ENCODE data around the gene ERC2. TPM values are rescaled to one million over a fixed set of nuclear protein-coding genes. Genes with fewer than 3 reads are reported as not detected.

Gene ERC2
- polyA plus RNA-seq, 3 donors, result not detected

DNA sequence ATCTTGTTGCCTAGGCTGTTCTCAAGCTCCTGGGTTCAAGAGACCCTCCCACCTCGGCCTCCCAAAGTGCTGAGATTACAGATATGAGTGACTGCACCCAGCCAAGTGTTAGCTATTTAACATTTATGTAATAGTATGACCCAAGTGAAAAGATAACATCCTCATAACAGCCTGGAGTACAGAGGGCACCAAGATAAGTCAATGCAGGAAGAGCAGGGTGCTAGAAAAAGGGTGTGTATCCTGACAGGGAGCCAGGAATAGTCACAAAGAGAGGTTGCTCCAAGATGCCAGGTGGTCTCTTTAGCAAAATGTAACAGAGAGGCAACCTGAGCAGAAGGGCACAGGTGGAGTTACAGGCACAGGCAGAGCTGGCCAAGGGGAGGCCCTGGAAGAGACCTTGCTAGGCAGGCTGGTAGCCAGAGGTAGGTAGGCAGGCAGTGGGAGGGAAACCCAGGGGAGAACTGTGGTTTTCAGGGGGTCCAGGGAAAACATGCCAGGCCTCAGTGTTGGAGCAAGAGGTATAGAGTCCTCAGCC is 277.4 kb downstream of the ERC2 start:
- H3K79me2 ChIP-seq (ENCODE audit: insufficient read depth, low read length), result no peaks in the 10 kb centered on the region
- H3K4me3 ChIP-seq (replicated peaks in 1 of 3; ENCODE audit: low read depth in 2 of 3, low read length in 3 of 3), result no peak overlapping the region
- H3K27me3 ChIP-seq (ENCODE audit: control insufficient read depth in 2 of 2, insufficient read depth in 2 of 2, low read length in 2 of 2), result no peaks in the 10 kb centered on the region
- H3K36me3 ChIP-seq (replicated peaks in 1 of 2; ENCODE audit: control insufficient read depth in 1 of 2, insufficient read depth in 2 of 2, low read length in 2 of 2), result no peaks in the 10 kb centered on the region
- no peaks in the 10 kb centered on the region for H3K4me1 ChIP-seq (ENCODE audit: control insufficient read depth in 1 of 2, insufficient read depth in 2 of 2, low read length in 2 of 2)
- no peaks in the 10 kb centered on the region for H3K9me3 ChIP-seq (replicated peaks in 1 of 2; ENCODE audit: control insufficient read depth in 1 of 2, insufficient read depth in 1 of 2, low read length in 2 of 2)
- H3K27ac Mint-ChIP-seq, result no peak overlapping the region
- DNase-seq, result no peak
- intact Hi-C loops (cut with micrococcal nuclease), result no loop called here
- no peak overlapping the region for H3K4me3 Mint-ChIP-seq
- peaks cover 0 to 2% (median 0%) of the 10 kb centered on the region in 7 donors for H3K9me3 Mint-ChIP-seq
- H3K9ac ChIP-seq (ENCODE audit: insufficient read depth, low read length, poor library complexity, severe bottlenecking), result no peak overlapping the region
- no peaks in the 10 kb centered on the region for H4K20me1 ChIP-seq (ENCODE audit: insufficient read depth, low read length)
- no peak for TF ChIP-seq CTCF (IDR thresholded peaks at IDR 0.05)
- H3K4me2 ChIP-seq (replicated peaks; ENCODE audit: extremely low read depth, low read length, poor library complexity, severe bottlenecking), result no peak overlapping the region
- no CpG with 5 or more reads among the region's 1 CpG for WGBS (ENCODE audit: insufficient coverage)
- no peak overlapping the region for H2AFZ ChIP-seq (ENCODE audit: insufficient read depth, low read depth, low read length, poor library complexity, severe bottlenecking)
- no peaks in the 10 kb centered on the region for H3K36me3 Mint-ChIP-seq
- H3K27me3 Mint-ChIP-seq (ENCODE audit: low read depth in 3 of 3), result peaks cover 3 to 9% (median 5%) of the 10 kb centered on the region in 3 donors
- H3K4me1 Mint-ChIP-seq, result no peaks in the 10 kb centered on the region
- H3K27ac ChIP-seq (ENCODE audit: low read depth in 1 of 2, low read length in 2 of 2), result no peak overlapping the region

DNA sequence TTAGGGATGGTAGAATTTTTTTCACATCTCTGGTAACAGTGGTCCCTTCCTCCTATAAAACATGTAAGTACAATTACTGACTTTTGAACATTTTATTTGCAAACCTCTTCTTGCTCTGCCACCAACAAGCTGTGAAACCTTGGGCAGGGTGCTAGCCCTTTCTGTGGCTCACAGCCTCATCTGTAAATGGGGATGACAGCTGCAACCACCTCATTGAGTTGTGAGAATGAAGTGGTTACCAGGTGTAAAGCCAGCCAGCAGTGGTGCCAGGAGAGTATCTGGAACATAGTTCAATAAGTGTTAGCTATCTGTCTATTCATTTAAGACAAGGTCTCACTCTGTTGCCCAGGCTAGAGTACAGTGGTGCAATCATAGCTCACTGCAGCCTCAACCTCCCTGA is 278.1 kb downstream of the ERC2 start:
- H3K27me3 Mint-ChIP-seq (ENCODE audit: low read depth in 3 of 3), result peaks cover 3 to 11% (median 5%) of the 10 kb centered on the region in 3 donors
- Histone ChIP-seq H3K27me3 (ENCODE audit: control insufficient read depth in 2 of 2, insufficient read depth in 2 of 2, low read length in 2 of 2) (no peaks in the 10 kb centered on the region), H3K4me2 (replicated peaks; ENCODE audit: extremely low read depth, low read length, poor library complexity, severe bottlenecking) (no peak overlapping the region), H4K20me1 (ENCODE audit: insufficient read depth, low read length) (no peaks in the 10 kb centered on the region), H3K27ac (ENCODE audit: low read depth in 1 of 2, low read length in 2 of 2) (no peak overlapping the region), H3K79me2 (ENCODE audit: insufficient read depth, low read length) (no peaks in the 10 kb centered on the region), H3K36me3 (replicated peaks in 1 of 2; ENCODE audit: control insufficient read depth in 1 of 2, insufficient read depth in 2 of 2, low read length in 2 of 2) (no peaks in the 10 kb centered on the region), H3K4me1 (ENCODE audit: control insufficient read depth in 1 of 2, insufficient read depth in 2 of 2, low read length in 2 of 2) (no peaks in the 10 kb centered on the region), H3K9ac (ENCODE audit: insufficient read depth, low read length, poor library complexity, severe bottlenecking) (no peak overlapping the region), H3K4me3 (replicated peaks in 1 of 3; ENCODE audit: low read depth in 2 of 3, low read length in 3 of 3) (no peak overlapping the region), H3K9me3 (replicated peaks in 1 of 2; ENCODE audit: control insufficient read depth in 1 of 2, insufficient read depth in 1 of 2, low read length in 2 of 2) (no peaks in the 10 kb centered on the region), H2AFZ (ENCODE audit: insufficient read depth, low read depth, low read length, poor library complexity, severe bottlenecking) (no peak overlapping the region)
- no peak for DNase-seq
- H3K36me3 Mint-ChIP-seq, result no peaks in the 10 kb centered on the region
- H3K9me3 Mint-ChIP-seq, result peaks cover 0 to 2% (median 0%) of the 10 kb centered on the region in 7 donors
- no peaks in the 10 kb centered on the region for H3K4me1 Mint-ChIP-seq
- intact Hi-C loops (cut with micrococcal nuclease), result no loop called here
- no peak for TF ChIP-seq CTCF (IDR thresholded peaks at IDR 0.05)
- H3K4me3 Mint-ChIP-seq, result no peak overlapping the region
- H3K27ac Mint-ChIP-seq, result no peak overlapping the region

Measured in CD14-positive monocyte (primary cell).